ENCODE measurements around the gene KAT6B.
A peak's percentile ranks its signal among the peaks of the same experiment; 100 is the strongest.

KAT6B gene

DNA sequence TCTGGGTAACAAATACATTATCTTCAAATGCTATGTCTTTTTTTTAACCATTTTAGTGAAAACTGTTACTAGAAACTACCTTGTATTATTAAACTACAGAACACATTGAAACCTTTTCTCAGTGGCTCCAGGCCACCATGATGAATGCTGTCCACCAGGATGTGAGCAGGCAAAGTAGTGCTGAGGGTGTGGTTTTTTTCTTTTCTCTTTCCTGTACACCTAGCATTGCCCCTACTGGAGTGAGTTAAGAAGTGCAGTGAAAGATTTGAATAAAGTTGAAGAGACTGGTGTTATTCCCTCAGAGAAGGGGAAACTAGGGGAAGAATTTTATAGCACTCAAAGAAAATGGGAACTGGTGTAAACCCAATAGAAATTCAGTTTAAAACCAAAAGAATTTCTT, 165.0 kb downstream of the KAT6B start:
- DNase-seq: no peak

DNA sequence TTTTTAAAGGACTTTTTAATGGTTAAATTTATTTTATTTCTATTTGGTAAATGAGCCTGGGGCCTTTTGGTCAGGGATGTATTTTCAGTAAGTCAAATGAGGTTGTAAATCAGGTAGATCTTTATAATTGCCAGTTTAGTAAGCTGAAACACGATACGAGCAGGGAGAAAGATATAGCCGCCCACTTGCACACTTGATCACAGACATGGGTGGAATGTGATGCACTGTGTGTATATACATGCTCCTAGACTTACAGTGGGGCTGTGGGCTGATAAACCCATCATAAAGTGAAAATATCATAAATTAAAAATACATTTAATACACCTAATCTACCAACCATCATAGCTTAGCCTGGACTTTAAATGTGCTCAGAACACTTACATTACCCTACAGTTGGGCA, 165.7 kb downstream of the KAT6B start:
- DNase-seq: no peak

DNA sequence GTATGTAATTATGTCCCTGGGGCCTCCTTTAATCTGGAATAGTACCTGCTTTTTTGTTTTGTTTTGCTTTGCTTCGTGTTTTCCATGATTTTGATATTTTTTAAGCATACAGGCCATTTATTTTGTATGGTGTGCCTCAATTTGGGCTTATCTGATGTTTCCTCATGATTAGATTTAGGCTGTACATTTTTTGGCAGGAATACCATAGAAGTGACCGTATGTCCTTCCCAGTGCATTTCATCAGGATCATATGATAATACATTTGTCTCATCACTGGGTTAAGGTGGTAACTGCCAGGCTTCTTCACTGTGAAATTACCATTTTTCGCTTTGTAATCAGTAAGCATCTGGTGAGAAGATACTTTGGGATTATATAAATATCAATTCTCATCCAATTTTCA, 167.2 kb downstream of the KAT6B start:
- no peak for DNase-seq

DNA sequence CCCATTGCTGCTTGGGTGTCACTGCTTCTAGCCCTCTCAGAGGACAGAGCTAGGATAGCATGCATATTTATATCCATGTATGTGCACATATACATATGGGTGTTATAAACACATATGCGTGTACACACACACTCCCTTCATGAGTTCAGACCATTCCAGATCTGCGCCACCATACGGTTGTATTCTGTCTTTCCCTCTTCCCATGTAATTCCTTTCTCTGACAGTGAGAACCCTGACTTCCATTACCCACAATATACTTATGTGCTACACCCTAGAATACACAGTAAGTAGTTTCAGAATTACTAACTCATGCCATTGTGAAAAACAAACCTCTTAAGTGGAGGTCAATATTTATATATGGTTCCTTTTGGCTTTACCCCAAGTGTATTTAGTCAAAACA, 168.5 kb downstream of the KAT6B start:
- no peak for DNase-seq

DNA sequence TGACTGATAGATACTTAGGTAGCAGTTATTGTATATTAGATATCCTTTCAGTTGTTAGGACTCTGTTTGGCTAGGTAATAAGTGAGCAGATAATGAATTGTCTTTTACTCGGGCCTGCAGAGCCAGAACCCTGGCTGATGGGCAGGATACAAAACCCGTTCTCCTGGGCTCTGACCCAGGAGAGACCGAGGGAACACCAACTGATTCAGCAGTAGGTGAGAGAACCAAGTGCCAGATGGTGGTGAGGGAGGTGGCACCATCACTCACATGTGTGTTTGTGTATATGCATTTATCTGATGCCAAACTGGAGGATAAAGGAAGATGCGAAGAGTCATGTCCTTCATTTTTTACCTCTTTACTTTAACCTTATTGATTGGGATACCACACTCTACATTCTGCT, 169.4 kb downstream of the KAT6B start:
- DNase-seq: no peak

DNA sequence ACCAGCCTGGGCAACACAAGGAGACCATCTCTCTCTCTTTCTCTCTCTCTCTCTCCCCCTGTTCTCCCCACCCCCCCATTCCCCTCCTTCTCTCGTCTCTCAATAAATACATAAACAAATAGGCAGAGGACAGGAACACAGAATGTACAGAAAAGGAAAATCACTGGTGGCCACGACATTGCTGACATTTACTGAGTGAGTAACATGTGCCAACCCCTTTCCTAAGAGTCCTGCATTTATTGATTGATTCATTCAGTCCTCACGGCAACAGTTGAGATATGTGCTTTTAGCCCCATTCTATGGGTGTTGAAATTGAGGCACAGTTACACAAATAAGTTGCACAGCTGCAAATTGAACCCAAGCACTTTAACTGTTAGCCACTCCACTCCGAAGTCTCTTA, 170.8 kb downstream of the KAT6B start:
- DNase-seq: no peak

DNA sequence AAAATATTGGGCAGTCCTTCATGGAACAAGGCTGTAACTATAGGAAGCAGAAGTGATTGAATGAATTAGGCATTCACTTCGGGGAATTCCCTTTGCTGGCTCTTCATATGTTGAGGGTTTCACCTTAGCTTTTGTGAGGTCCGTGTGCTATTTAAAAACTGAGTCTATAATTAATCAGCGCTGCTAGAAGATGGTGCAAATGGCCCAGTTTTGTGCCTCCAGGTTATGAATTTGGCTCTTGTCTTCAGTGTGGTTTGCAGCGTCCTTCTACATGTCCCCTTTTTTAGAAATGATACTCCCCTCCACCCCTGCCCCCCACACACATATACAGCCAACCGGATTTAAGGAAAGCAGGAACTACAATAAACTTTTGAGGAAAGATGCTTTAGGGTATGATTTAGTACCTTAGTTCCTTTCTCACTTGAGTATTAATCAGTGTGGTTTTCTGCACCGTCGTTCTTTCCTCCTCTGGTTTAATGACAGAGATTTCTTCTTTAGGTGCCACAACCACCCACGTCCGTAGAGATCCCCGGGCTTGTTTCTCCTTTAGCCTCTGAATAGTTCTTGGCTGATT, 174.4 kb downstream of the KAT6B start:
- no peak for DNase-seq

DNA sequence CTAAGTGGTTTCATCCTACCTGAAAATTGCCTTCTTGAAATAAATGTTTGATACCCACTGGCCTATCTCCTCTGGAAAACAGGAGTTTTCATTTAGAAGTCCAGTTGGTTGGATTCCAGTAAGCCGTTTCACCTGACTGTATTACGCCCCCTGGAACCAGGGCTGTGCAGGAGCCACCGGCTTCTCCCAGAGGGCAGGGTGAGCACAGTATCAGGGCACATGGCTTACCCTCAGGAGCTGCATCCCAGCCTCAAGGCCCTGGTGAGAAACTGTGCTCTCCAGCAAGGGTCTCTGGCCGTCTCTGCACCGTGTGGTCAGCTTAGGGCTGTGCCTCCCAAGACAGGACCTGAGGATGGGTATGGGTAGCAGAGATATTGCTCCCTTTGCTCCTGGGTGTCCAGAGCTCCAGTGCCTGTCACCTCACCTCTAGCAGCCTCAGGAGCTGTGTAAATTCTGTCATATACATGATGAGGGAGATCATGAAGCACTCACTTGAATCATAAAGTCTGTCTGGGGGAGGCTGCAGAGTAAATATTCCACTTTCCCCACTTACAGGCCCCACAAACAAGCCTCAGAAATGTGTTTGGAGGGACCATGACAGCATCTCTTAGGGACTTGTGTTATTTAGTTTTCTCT, 175.4 kb downstream of the KAT6B start:
- DNase-seq: no peak

DNA sequence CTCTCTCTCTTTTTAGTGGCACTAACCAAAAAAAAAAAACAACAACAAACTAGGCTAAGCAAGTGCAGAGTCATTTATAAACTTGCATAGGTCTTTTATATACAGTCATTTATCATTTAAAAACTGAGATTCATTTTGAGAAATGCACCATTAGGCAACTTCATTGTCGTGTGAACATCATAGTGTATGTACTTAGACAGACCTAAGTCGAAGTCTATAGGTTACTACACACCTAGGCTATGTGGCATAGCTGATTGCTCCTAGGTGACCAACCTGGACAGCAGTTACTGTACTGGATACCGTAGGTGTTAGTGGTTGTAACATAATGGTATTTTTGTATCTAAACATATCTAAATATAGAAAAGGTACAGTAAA, 175.9 kb downstream of the KAT6B start:
- DNase-seq: no peak

DNA sequence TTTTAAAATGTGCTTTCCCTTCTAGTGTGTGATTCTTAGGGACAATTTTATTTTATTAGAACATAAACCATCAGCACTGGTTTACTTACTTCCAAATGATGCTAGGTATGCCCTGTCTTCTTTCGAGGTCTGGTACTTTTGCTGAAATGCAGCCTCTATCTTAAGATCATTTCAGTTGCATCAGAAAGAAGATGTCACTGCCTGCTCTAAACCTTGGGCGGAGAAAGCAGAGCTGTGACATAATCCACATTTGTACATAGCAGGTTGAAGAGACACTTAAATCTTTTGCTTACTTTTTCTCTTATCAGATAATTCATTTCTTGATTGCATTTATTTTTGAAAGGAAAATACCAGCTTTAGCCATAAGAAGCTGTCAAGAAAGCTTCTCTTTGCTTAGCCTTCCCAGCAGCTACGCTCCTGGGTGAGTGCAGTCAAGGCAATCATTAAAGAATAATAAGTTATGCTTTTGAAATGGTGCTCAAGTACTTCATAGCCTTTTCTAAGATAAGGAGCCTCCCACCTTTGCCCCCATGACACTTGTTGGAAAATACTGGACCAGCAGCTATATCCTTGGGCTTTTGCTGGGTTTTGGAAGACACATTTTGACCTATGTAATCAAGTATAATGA, 176.7 kb downstream of the KAT6B start:
- no peak for DNase-seq

DNA sequence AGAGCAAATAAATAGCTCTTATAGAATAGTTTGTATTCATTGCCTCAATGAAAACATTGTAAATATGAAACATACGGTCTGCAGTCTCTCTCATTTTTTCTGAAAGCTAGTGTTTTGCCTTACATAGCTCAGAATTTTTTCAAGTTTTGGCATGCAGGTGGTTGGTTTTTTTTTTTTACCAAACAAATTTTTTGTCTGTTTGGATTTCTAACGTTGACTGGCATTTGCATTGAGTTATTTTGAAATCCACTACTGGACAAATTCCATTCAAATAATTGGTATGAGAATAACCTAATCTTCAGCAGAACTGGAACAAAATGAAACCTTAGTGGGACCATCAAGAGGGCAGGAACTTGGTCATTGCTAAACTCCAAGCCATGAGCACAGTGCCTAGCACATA, 177.5 kb downstream of the KAT6B start:
- DNase-seq: no peak

DNA sequence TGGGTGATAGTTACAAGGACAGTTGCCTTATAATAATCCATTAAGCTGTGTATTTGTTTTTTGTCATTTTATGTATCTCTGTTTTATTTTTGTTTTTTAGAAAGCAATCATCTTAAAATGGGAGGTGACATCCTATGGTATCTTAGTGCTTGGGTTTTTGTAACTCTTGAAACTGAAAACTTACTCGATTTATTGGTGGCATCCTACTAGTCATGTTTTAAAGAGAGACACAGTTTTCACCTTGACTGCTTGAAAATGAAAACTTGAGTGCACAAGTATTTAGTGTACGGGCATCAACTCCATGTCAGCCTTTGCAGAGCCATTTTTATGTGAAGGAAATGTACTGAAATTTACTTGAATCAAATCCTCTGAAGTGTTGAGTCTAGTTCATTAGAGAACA, 181.2 kb downstream of the KAT6B start:
- DNase-seq: no peak

DNA sequence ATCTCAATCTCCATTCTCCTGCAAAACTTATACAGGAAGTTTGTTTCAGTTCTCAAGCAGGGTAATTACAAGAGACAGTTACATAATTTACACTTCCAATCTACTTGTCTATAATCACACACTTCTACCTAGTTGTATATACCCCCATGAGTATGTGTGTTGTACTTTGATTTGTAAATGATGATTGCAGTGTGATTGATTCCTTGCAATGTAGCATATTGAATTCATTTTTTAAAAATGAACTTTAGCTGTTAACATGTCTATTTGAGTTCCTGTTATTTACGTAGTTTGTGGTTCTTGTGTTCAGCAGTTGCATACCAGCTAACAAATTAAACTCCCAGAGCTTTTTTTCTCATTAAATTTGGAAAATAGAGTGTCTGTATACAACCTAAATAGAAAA, 182.6 kb downstream of the KAT6B start:
- no peak for DNase-seq

DNA sequence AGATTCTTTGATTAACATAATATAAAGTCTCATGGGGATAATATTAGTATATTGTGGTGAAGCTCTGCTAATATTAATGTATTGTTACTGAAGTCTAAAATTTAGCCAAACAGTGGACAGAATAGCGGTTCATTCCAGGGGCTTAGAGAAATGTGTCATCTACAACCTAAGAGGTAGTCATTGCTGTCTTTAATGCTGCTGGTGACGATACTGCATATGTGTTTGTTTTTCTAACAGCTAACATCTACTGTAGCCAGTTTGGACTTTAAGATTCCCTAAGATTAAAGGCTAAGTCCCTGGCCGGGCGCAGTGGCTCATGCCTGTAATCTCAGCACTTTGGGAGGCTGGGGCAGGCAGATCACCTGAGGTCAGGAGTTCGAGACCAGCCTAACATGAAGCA, 183.0 kb downstream of the KAT6B start:
- no peak for DNase-seq

DNA sequence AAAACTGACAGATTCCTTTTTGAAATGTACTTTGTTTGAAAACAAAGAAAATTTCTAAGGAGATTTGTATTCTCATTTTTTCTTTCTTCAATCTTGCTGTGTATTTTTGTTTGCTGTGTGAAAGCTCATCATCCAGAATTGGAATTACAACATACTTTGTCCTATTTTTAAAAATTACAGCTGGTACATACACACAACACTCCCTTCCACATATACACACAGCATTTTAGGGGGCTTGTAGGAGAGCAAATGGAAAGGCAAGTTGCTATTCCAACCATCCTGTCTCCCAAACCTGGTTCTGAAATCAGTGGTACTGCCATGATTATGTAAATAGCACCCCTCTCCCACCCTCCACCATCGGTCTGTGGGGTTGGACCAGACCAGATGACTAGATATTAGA, 184.0 kb downstream of the KAT6B start:
- DNase-seq: no peak

DNA sequence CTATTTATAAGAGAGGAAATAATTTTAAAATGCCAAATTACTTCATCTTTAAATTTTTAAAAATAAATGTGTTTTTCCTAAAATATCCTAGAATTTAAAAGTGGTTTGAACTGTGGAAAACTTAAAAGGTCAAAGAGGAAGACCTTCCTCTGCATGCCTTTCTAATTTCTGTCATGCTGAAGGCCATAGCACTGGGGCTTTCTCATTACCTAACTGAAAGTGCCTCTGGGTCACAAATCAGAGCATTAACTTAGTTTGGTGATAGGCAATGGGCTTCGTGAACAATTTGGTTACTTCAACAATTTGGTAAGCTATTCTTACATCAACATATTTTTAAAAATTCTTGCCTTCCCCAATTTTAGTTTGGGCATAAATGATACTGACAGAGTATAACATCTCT, 184.8 kb downstream of the KAT6B start:
- DNase-seq: no peak

DNA sequence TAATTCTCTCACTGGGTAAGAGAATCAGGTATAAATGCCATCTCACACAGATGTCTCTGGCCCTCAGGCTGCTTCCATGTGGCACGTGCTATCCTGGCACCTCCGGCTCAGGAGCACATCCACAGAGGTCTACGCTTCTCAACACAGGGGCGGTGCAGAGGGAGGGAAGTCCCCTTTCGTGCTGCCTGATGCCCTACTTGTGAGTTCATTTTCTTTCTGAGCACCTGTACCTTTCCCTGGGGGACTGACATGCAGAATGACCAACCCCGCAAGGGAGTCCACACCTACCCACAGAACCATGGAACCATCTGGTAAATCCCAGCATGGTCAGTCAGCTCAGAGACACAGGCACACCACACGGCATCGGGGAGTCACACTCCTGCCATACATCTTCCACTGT, 186.1 kb downstream of the KAT6B start:
- DNase-seq: no peak

DNA sequence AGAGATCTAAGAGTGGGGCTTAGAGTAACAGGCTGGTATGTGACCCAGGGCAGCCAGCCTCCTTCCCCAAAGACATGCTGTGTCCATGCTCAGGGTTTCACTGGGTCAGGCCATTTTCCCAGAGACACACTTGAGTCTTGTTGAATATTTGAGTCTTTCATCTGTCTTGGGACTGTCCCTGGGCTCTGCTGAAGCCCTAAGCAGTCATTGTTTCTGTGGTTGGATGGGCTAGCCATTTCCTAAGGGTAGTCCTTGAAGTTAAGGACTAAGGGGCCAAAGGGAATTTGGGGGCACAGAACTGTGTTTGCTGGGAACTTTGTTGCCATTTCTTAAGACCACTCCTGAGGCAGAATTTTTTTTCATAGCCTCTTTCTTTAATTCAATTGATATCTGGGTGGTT, 186.6 kb downstream of the KAT6B start:
- no peak for DNase-seq

DNA sequence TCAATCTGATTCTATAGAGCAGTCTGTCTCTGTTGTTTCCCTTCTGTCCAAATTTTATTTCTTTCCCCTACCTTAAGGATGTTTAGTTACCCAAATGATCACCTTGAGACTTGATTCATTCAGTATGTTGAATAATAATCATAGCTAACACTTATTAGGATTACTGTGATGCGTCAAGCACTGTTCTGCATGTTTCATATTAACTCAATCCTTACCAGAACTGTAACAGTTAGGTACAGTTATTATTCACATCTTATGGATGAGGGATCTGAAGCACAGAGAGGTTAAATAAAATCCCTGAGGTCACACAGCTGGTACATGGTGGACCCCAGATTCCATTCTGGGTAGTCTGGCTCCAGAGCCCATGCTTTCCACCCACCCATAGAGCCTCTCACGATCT, 187.1 kb downstream of the KAT6B start:
- DNase-seq: no peak

DNA sequence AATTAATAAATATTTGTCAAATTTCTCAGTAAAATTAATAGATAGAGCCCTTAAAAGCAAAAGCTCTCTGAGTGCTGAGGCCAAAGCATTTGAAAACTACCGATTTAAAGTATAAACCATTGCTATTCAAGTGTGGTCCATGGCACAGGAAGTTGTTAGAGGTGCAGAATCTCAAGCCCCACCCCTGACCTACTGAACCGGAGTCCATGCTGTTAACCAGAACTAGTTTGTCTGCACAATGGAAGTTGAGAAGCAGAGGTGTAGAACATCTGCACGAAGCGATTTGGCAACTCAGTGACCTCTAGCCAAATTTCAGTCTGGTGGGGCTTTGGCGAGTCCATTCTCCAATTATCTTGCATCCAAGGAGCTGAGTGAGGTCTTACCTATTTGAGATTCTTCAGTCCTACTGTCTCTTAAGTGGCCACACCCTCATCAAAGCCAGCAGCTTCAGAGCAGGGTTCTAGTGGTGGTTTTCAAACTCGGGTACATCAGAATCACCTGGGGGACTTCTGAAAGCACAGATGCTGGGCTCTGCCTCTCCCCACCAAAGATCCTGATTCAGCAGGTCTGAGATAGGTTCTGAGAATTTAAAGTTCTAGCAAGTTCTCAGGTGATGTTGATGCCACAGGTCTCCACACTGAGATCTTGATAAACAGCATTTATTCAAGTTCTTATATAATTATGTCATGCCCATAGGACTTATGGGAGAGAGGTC, 188.3 kb downstream of the KAT6B start:
- no peak for DNase-seq

DNA sequence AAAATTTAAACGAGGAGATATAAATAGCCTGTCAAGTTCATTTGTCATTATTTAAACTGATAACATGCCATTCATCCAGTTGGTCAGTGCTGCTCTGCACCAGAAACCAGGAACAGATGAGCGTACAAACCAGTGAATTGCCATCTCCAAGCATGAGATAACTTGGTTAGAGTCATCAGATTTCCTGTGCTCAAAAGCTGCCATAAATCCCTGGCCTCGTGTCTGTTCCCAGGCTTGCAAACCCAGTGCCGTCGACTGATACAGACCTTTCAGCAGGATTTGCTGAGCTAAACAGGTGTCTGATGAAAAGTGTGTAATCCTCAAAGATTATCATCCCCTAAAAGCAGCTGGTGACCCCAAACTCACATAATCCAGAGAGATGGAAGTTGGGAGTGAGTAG, 189.0 kb downstream of the KAT6B start:
- DNase-seq: no peak

DNA sequence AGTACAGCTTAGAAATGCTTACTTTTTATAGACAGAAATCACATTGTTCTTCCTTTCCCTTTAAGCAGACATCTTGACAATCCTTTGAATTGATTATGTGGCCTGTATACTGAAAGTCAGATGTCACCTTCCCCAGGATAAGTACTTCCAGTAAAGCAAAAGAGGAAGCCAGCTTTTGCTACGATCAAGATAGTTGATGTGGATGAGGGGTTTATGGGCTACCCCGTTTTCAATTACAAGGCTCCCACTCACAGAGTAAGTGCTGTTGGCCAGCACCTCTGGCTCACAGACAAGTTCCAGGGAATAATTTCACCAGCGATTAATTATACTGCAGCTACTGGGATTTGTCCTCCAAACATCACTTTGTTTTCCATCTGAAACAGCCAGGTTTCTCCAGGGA, 189.9 kb downstream of the KAT6B start:
- no peak for DNase-seq

DNA sequence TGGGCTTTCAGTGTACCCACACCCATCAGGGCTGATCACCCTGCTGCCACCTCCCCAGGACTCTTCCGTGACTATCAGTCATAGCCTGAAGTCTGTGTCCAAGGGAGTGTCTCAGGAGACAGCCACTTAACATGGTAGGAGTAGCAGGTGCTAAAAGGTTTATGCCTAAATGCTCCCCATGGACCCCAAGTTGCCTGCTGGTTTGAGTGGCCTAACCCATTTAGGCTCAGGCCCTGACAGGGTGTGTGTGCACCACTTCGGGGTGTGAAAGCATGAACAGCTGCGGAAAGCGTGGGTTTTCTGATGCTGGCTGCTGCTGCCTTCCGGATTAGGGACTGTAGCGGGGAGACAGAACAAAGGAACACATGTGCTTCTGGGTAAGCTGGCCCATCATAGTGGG, 191.9 kb downstream of the KAT6B start:
- peak; percentile 33 for DNase-seq

DNA sequence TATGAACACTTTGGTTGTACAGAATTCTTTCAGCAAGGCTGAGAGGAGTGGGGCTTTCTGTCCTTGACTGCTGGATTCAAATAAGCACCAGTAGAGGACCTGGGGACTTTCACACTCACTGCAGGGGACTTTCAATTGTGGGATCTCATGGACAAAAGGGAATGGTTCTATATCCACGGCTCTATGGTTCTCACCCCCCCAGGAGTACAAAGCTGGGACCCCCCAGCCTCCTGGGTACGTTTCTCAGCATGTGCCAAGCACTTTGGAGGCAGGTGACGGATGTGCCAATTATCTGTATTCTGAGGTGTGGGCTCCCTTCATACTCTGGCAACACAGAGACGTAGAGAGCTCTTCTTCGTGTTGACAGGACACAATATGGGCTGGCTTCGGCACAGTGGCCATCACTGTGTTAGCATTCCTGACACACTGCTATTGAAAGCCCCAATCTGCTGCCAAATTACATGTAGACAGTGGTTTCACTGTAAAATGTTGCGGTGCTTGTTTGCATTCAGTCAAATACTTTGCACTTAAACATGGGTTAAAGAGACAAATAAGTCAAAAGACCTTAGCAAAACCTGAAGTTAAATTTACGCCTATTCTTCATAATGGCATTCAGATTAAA, 192.4 kb downstream of the KAT6B start:
- no peak for DNase-seq

Measured in activated T-cell treated with anti-CD3 and anti-CD28 coated beads, Interleukin-2, amount 50 U/mL, for 1 hour (primary cell).